ENCODE results near the gene SEMA5A.

Gene SEMA5A

GRCh38 chr5:9082996-9083395, 462.9 kb downstream of the SEMA5A start:
- Histone ChIP-seq H3K9me3 (ENCODE audit: control insufficient read depth in 1 of 2, low read length in 2 of 2) (no peaks in the 10 kb centered on the region), H3K36me3 (ENCODE audit: control insufficient read depth in 1 of 2, insufficient read depth in 2 of 2, low read length in 2 of 2) (no peaks in the 10 kb centered on the region), H3K27ac (ENCODE audit: low read depth, low read length) (no peak overlapping the region), H3K4me3 (ENCODE audit: low read depth in 1 of 2, low read length in 2 of 2) (no peak overlapping the region), H3K4me1 (ENCODE audit: control insufficient read depth in 1 of 2, insufficient read depth in 2 of 2, low read length in 2 of 2) (no peaks in the 10 kb centered on the region), H3K27me3 (ENCODE audit: control insufficient read depth in 1 of 2, insufficient read depth in 2 of 2, low read length in 2 of 2) (no peaks in the 10 kb centered on the region), H3K9ac (ENCODE audit: low read depth in 1 of 2, low read length in 2 of 2) (no peak overlapping the region)

GRCh38 chr5:9072701-9073100, 473.2 kb downstream of the SEMA5A start:
- no peaks in the 10 kb centered on the region for H3K27me3 ChIP-seq (ENCODE audit: control insufficient read depth in 1 of 2, insufficient read depth in 2 of 2, low read length in 2 of 2)
- H3K36me3 ChIP-seq (ENCODE audit: control insufficient read depth in 1 of 2, insufficient read depth in 2 of 2, low read length in 2 of 2) = no peaks in the 10 kb centered on the region
- no peaks in the 10 kb centered on the region for H3K4me1 ChIP-seq (ENCODE audit: control insufficient read depth in 1 of 2, insufficient read depth in 2 of 2, low read length in 2 of 2)
- H3K4me3 ChIP-seq (ENCODE audit: low read depth in 1 of 2, low read length in 2 of 2) = no peak overlapping the region
- H3K9me3 ChIP-seq (ENCODE audit: control insufficient read depth in 1 of 2, low read length in 2 of 2) = no peaks in the 10 kb centered on the region
- no peak overlapping the region for H3K9ac ChIP-seq (ENCODE audit: low read depth in 1 of 2, low read length in 2 of 2)
- no peak overlapping the region for H3K27ac ChIP-seq (ENCODE audit: low read depth, low read length)

GRCh38 chr5:9071524-9071923, 474.4 kb downstream of the SEMA5A start:
- Histone ChIP-seq H3K36me3 (ENCODE audit: control insufficient read depth in 1 of 2, insufficient read depth in 2 of 2, low read length in 2 of 2) (no peaks in the 10 kb centered on the region), H3K9ac (ENCODE audit: low read depth in 1 of 2, low read length in 2 of 2) (no peak overlapping the region), H3K4me1 (ENCODE audit: control insufficient read depth in 1 of 2, insufficient read depth in 2 of 2, low read length in 2 of 2) (no peaks in the 10 kb centered on the region), H3K27me3 (ENCODE audit: control insufficient read depth in 1 of 2, insufficient read depth in 2 of 2, low read length in 2 of 2) (no peaks in the 10 kb centered on the region), H3K9me3 (ENCODE audit: control insufficient read depth in 1 of 2, low read length in 2 of 2) (no peaks in the 10 kb centered on the region), H3K27ac (ENCODE audit: low read depth, low read length) (no peak overlapping the region), H3K4me3 (ENCODE audit: low read depth in 1 of 2, low read length in 2 of 2) (no peak overlapping the region)

- H3K9ac ChIP-seq (ENCODE audit: low read depth in 1 of 2, low read length in 2 of 2) = no peak overlapping the region
- no peaks in the 10 kb centered on the region for H3K4me1 ChIP-seq (ENCODE audit: control insufficient read depth in 1 of 2, insufficient read depth in 2 of 2, low read length in 2 of 2)
- no peak overlapping the region for H3K27ac ChIP-seq (ENCODE audit: low read depth, low read length)
- H3K27me3 ChIP-seq (ENCODE audit: control insufficient read depth in 1 of 2, insufficient read depth in 2 of 2, low read length in 2 of 2) = no peaks in the 10 kb centered on the region
- no peak overlapping the region for H3K4me3 ChIP-seq (ENCODE audit: low read depth in 1 of 2, low read length in 2 of 2)
- H3K36me3 ChIP-seq (ENCODE audit: control insufficient read depth in 1 of 2, insufficient read depth in 2 of 2, low read length in 2 of 2) = no peaks in the 10 kb centered on the region
- no peaks in the 10 kb centered on the region for H3K9me3 ChIP-seq (ENCODE audit: control insufficient read depth in 1 of 2, low read length in 2 of 2)
Observed at GRCh38 chr5:9071074-9071473, 474.8 kb downstream of the SEMA5A start.

GRCh38 chr5:9069650-9070049, 476.2 kb downstream of the SEMA5A start:
- Histone ChIP-seq H3K9ac (ENCODE audit: low read depth in 1 of 2, low read length in 2 of 2) (no peak overlapping the region), H3K27ac (ENCODE audit: low read depth, low read length) (no peak overlapping the region), H3K4me1 (ENCODE audit: control insufficient read depth in 1 of 2, insufficient read depth in 2 of 2, low read length in 2 of 2) (no peaks in the 10 kb centered on the region), H3K36me3 (ENCODE audit: control insufficient read depth in 1 of 2, insufficient read depth in 2 of 2, low read length in 2 of 2) (no peaks in the 10 kb centered on the region), H3K9me3 (ENCODE audit: control insufficient read depth in 1 of 2, low read length in 2 of 2) (no peaks in the 10 kb centered on the region), H3K4me3 (ENCODE audit: low read depth in 1 of 2, low read length in 2 of 2) (no peak overlapping the region), H3K27me3 (ENCODE audit: control insufficient read depth in 1 of 2, insufficient read depth in 2 of 2, low read length in 2 of 2) (no peaks in the 10 kb centered on the region)

- Histone ChIP-seq H3K9ac (ENCODE audit: low read depth in 1 of 2, low read length in 2 of 2) (no peak overlapping the region), H3K4me3 (ENCODE audit: low read depth in 1 of 2, low read length in 2 of 2) (no peak overlapping the region)
Observed at GRCh38 chr5:9067154-9067553, 478.7 kb downstream of the SEMA5A start.

GRCh38 chr5:9066349-9066748, 479.5 kb downstream of the SEMA5A start:
- Histone ChIP-seq H3K9me3 (ENCODE audit: control insufficient read depth in 1 of 2, low read length in 2 of 2) (no peaks in the 10 kb centered on the region), H3K27me3 (ENCODE audit: control insufficient read depth in 1 of 2, insufficient read depth in 2 of 2, low read length in 2 of 2) (no peaks in the 10 kb centered on the region), H3K4me1 (ENCODE audit: control insufficient read depth in 1 of 2, insufficient read depth in 2 of 2, low read length in 2 of 2) (no peaks in the 10 kb centered on the region), H3K9ac (ENCODE audit: low read depth in 1 of 2, low read length in 2 of 2) (no peak overlapping the region), H3K36me3 (ENCODE audit: control insufficient read depth in 1 of 2, insufficient read depth in 2 of 2, low read length in 2 of 2) (peaks cover 0 to 5% of the 10 kb centered on the region in 2 donors), H3K4me3 (ENCODE audit: low read depth in 1 of 2, low read length in 2 of 2) (no peak overlapping the region), H3K27ac (ENCODE audit: low read depth, low read length) (no peak overlapping the region)

More at GRCh38 chr5:9067154-9067553, 478.7 kb downstream of the SEMA5A start:
- no peaks in the 10 kb centered on the region for H3K4me1 ChIP-seq (ENCODE audit: control insufficient read depth in 1 of 2, insufficient read depth in 2 of 2, low read length in 2 of 2)
- H3K9me3 ChIP-seq (ENCODE audit: control insufficient read depth in 1 of 2, low read length in 2 of 2) = no peaks in the 10 kb centered on the region
- H3K27me3 ChIP-seq (ENCODE audit: control insufficient read depth in 1 of 2, insufficient read depth in 2 of 2, low read length in 2 of 2) = no peaks in the 10 kb centered on the region
- no peak overlapping the region for H3K27ac ChIP-seq (ENCODE audit: low read depth, low read length)
- H3K36me3 ChIP-seq (ENCODE audit: control insufficient read depth in 1 of 2, insufficient read depth in 2 of 2, low read length in 2 of 2) = peaks cover 0 to 5% of the 10 kb centered on the region in 2 donors

- Histone ChIP-seq H3K9ac (ENCODE audit: low read depth in 1 of 2, low read length in 2 of 2) (no peak overlapping the region), H3K27ac (ENCODE audit: low read depth, low read length) (no peak overlapping the region), H3K27me3 (ENCODE audit: control insufficient read depth in 1 of 2, insufficient read depth in 2 of 2, low read length in 2 of 2) (no peaks in the 10 kb centered on the region), H3K36me3 (ENCODE audit: control insufficient read depth in 1 of 2, insufficient read depth in 2 of 2, low read length in 2 of 2) (peaks cover 0 to 5% of the 10 kb centered on the region in 2 donors), H3K4me1 (ENCODE audit: control insufficient read depth in 1 of 2, insufficient read depth in 2 of 2, low read length in 2 of 2) (no peaks in the 10 kb centered on the region), H3K9me3 (ENCODE audit: control insufficient read depth in 1 of 2, low read length in 2 of 2) (no peaks in the 10 kb centered on the region), H3K4me3 (ENCODE audit: low read depth in 1 of 2, low read length in 2 of 2) (no peak overlapping the region)
Observed at GRCh38 chr5:9063615-9064245, 482.1 kb downstream of the SEMA5A start.

GRCh38 chr5:9062873-9063272, 483.0 kb downstream of the SEMA5A start:
- H3K27ac ChIP-seq (ENCODE audit: low read depth, low read length) = no peak overlapping the region

GRCh38 chr5:9059920-9060691, 485.8 kb downstream of the SEMA5A start:
- Histone ChIP-seq H3K9ac (ENCODE audit: low read depth in 1 of 2, low read length in 2 of 2) (no peak overlapping the region), H3K27ac (ENCODE audit: low read depth, low read length) (no peak overlapping the region)

More at GRCh38 chr5:9062873-9063272, 483.0 kb downstream of the SEMA5A start:
- Histone ChIP-seq H3K4me3 (ENCODE audit: low read depth in 1 of 2, low read length in 2 of 2) (no peak overlapping the region), H3K36me3 (ENCODE audit: control insufficient read depth in 1 of 2, insufficient read depth in 2 of 2, low read length in 2 of 2) (peaks cover 0 to 5% of the 10 kb centered on the region in 2 donors), H3K9me3 (ENCODE audit: control insufficient read depth in 1 of 2, low read length in 2 of 2) (no peaks in the 10 kb centered on the region), H3K27me3 (ENCODE audit: control insufficient read depth in 1 of 2, insufficient read depth in 2 of 2, low read length in 2 of 2) (no peaks in the 10 kb centered on the region), H3K4me1 (ENCODE audit: control insufficient read depth in 1 of 2, insufficient read depth in 2 of 2, low read length in 2 of 2) (peaks cover 0 to under 1% of the 10 kb centered on the region in 2 donors), H3K9ac (ENCODE audit: low read depth in 1 of 2, low read length in 2 of 2) (no peak overlapping the region)

More at GRCh38 chr5:9059920-9060691, 485.8 kb downstream of the SEMA5A start:
- H3K4me1 ChIP-seq (ENCODE audit: control insufficient read depth in 1 of 2, insufficient read depth in 2 of 2, low read length in 2 of 2) = peaks cover 0 to 4% of the 10 kb centered on the region in 2 donors
- no peaks in the 10 kb centered on the region for H3K9me3 ChIP-seq (ENCODE audit: control insufficient read depth in 1 of 2, low read length in 2 of 2)
- H3K4me3 ChIP-seq (ENCODE audit: low read depth in 1 of 2, low read length in 2 of 2) = no peak overlapping the region
- H3K27me3 ChIP-seq (ENCODE audit: control insufficient read depth in 1 of 2, insufficient read depth in 2 of 2, low read length in 2 of 2) = no peaks in the 10 kb centered on the region
- peaks cover 0 to 5% of the 10 kb centered on the region in 2 donors for H3K36me3 ChIP-seq (ENCODE audit: control insufficient read depth in 1 of 2, insufficient read depth in 2 of 2, low read length in 2 of 2)
